ENCODE measurements around the gene CYP27B1. TPM values are rescaled to one million over a fixed set of nuclear protein-coding genes. Genes with fewer than 3 reads are reported as not detected.

Gene CYP27B1
- total RNA-seq, 1 donor from 2014 or later: under 0.01 TPM

- no peak overlapping the region for H3K4me3 ChIP-seq (ENCODE audit: low read length in 3 of 3)
- H3K9me3 ChIP-seq (ENCODE audit: control insufficient read depth in 3 of 3, low read length in 3 of 3): no peaks in the 10 kb centered on the region
- H3K27ac ChIP-seq (ENCODE audit: low read depth, low read length): no peak overlapping the region
- H3K36me3 ChIP-seq (ENCODE audit: control insufficient read depth in 3 of 3, insufficient read depth in 3 of 3, low read length in 3 of 3): peaks cover 24 to 30% (median 26%) of the 10 kb centered on the region in 3 donors
- H3K4me1 ChIP-seq (ENCODE audit: control insufficient read depth in 3 of 3, insufficient read depth in 3 of 3, low read length in 3 of 3): peaks cover 25 to 42% (median 35%) of the 10 kb centered on the region in 3 donors
- H3K9ac ChIP-seq (ENCODE audit: low read depth in 1 of 3, low read length in 3 of 3): no peak overlapping the region
- no peaks in the 10 kb centered on the region for H3K27me3 ChIP-seq (ENCODE audit: control insufficient read depth in 3 of 3, insufficient read depth in 3 of 3, low read length in 3 of 3)
Observed at GRCh38 chr12:57753756-57754337, 13.0 kb downstream of the CYP27B1 start.

DNA sequence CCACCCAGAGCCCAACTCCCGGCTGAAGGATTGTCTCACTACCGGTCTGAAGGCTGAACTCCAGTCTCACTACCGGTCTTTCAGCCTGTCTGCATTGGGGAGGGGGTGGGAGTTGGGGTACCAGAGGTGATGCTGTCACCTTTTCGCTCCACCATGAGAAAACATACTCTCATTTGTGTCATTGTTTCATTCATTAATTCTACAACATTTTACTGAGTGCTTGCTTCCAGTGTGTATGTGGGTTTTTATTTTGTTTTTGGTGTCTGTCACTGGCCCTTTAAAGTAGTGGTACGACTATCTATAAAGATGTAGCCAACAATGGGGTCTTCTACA lies 14.2 kb downstream of the CYP27B1 start:
- Histone ChIP-seq H3K27me3 (ENCODE audit: control insufficient read depth in 3 of 3, insufficient read depth in 3 of 3, low read length in 3 of 3) (no peaks in the 10 kb centered on the region), H3K9ac (ENCODE audit: low read depth in 1 of 3, low read length in 3 of 3) (peak overlapping the region in 2 of 3 donors; percentile 48 to 74), H3K4me3 (ENCODE audit: low read length in 3 of 3) (peak overlapping the region; percentile 66 to 87 (median 82)), H3K9me3 (ENCODE audit: control insufficient read depth in 3 of 3, low read length in 3 of 3) (no peaks in the 10 kb centered on the region), H3K36me3 (ENCODE audit: control insufficient read depth in 3 of 3, insufficient read depth in 3 of 3, low read length in 3 of 3) (peaks cover 20 to 26% (median 22%) of the 10 kb centered on the region in 3 donors), H3K4me1 (ENCODE audit: control insufficient read depth in 3 of 3, insufficient read depth in 3 of 3, low read length in 3 of 3) (peaks cover 25 to 42% (median 35%) of the 10 kb centered on the region in 3 donors), H3K27ac (ENCODE audit: low read depth, low read length) (peak overlapping the region; percentile 17)

GRCh38 chr12:57751788-57752667 lies 14.8 kb downstream of the CYP27B1 start, which contains the start of gene CDK4:
TSS of gene CDK4 (minus strand) at chr12:57752310. CDS start at chr12:57751717, 593 bp downstream.
- no peaks in the 10 kb centered on the region for H3K27me3 ChIP-seq (ENCODE audit: control insufficient read depth in 3 of 3, insufficient read depth in 3 of 3, low read length in 3 of 3)
- H3K9me3 ChIP-seq (ENCODE audit: control insufficient read depth in 3 of 3, low read length in 3 of 3): no peaks in the 10 kb centered on the region
- peaks cover 25 to 42% (median 35%) of the 10 kb centered on the region in 3 donors for H3K4me1 ChIP-seq (ENCODE audit: control insufficient read depth in 3 of 3, insufficient read depth in 3 of 3, low read length in 3 of 3)
- peak within 1 kb of the TSS; percentile 87 to 93 (median 92) for H3K4me3 ChIP-seq (ENCODE audit: low read length in 3 of 3)
- peak within 1 kb of the TSS; percentile 94 to 99 (median 98) for H3K9ac ChIP-seq (ENCODE audit: low read depth in 1 of 3, low read length in 3 of 3)
- peaks cover 25 to 31% (median 27%) of the 10 kb centered on the region in 3 donors for H3K36me3 ChIP-seq (ENCODE audit: control insufficient read depth in 3 of 3, insufficient read depth in 3 of 3, low read length in 3 of 3)
- peak within 1 kb of the TSS; percentile 95 for H3K27ac ChIP-seq (ENCODE audit: low read depth, low read length)

DNA sequence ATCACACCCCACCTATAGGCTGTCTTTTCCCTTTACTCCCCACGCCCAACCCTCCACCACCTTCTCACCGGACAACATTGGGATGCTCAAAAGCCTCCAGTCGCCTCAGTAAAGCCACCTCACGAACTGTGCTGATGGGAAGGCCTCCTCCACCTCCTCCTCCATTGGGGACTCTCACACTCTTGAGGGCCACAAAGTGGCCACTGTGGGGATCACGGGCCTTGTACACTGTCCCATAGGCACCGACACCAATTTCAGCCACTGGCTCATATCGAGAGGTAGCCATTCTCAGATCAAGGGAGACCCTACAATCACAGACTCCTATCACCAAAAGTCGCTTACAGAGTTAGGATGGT lies 15.5 kb downstream of the CYP27B1 start:
- H3K4me1 ChIP-seq (ENCODE audit: control insufficient read depth in 3 of 3, insufficient read depth in 3 of 3, low read length in 3 of 3): peaks cover 22 to 37% (median 32%) of the 10 kb centered on the region in 3 donors
- H3K27me3 ChIP-seq (ENCODE audit: control insufficient read depth in 3 of 3, insufficient read depth in 3 of 3, low read length in 3 of 3): no peaks in the 10 kb centered on the region
- peaks cover 29 to 37% (median 31%) of the 10 kb centered on the region in 3 donors for H3K36me3 ChIP-seq (ENCODE audit: control insufficient read depth in 3 of 3, insufficient read depth in 3 of 3, low read length in 3 of 3)
- H3K9me3 ChIP-seq (ENCODE audit: control insufficient read depth in 3 of 3, low read length in 3 of 3): no peaks in the 10 kb centered on the region
- H3K4me3 ChIP-seq (ENCODE audit: low read length in 3 of 3): peak overlapping the region; percentile 87 to 93 (median 92)
- H3K9ac ChIP-seq (ENCODE audit: low read depth in 1 of 3, low read length in 3 of 3): peak overlapping the region; percentile 94 to 99 (median 98)
- H3K27ac ChIP-seq (ENCODE audit: low read depth, low read length): peak overlapping the region; percentile 95

DNA sequence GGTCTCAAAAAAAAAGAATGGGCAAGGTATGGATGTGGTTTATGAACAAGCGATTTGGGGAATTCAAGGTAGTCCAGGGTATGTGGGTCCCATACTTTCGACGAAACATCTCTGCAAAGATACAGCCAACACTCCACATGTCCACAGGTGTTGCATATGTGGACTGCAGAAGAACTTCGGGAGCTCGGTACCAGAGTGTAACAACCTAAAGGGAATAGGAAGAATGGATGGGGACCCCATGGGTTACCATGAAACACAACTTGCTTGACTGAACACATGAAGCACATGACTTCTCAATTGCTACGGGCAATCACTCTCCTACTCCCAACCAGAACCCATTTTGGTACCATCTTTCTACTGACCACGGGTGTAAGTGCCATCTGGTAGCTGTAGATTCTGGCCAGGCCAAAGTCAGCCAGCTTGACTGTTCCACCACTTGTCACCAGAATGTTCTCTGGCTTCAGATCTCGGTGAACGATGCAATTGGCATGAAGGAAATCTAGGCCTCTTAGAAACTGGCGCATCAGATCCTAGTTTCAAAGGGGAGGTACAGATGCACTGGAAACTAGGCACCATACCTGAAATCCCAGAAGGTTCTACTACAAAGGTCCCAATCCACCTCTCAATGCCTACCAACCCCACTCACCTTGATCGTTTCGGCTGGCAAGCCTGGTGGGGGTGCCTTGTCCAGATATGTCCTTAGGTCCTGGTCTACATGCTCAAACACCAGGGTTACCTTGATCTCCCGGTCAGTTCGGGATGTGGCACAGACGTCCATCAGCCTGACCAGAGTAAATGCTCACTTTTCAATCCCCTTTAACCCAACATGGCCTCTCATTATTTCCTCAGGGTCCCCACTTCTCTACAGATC lies 16.1 kb downstream of the CYP27B1 start:
- peak overlapping the region; percentile 94 to 99 (median 98) for H3K9ac ChIP-seq (ENCODE audit: low read depth in 1 of 3, low read length in 3 of 3)
- H3K36me3 ChIP-seq (ENCODE audit: control insufficient read depth in 3 of 3, insufficient read depth in 3 of 3, low read length in 3 of 3): peaks cover 29 to 37% (median 35%) of the 10 kb centered on the region in 3 donors
- H3K4me3 ChIP-seq (ENCODE audit: low read length in 3 of 3): peak overlapping the region; percentile 87 to 93 (median 92)
- H3K27me3 ChIP-seq (ENCODE audit: control insufficient read depth in 3 of 3, insufficient read depth in 3 of 3, low read length in 3 of 3): no peaks in the 10 kb centered on the region
- peak overlapping the region; percentile 95 for H3K27ac ChIP-seq (ENCODE audit: low read depth, low read length)
- peaks cover 22 to 33% (median 30%) of the 10 kb centered on the region in 3 donors for H3K4me1 ChIP-seq (ENCODE audit: control insufficient read depth in 3 of 3, insufficient read depth in 3 of 3, low read length in 3 of 3)
- H3K9me3 ChIP-seq (ENCODE audit: control insufficient read depth in 3 of 3, low read length in 3 of 3): no peaks in the 10 kb centered on the region

GRCh38 chr12:57749061-57749460 lies 17.8 kb downstream of the CYP27B1 start:
- Histone ChIP-seq H3K27ac (ENCODE audit: low read depth, low read length) (no peak overlapping the region), H3K36me3 (ENCODE audit: control insufficient read depth in 3 of 3, insufficient read depth in 3 of 3, low read length in 3 of 3) (peaks cover 29 to 37% (median 35%) of the 10 kb centered on the region in 3 donors), H3K9me3 (ENCODE audit: control insufficient read depth in 3 of 3, low read length in 3 of 3) (no peaks in the 10 kb centered on the region), H3K4me3 (ENCODE audit: low read length in 3 of 3) (no peak overlapping the region), H3K27me3 (ENCODE audit: control insufficient read depth in 3 of 3, insufficient read depth in 3 of 3, low read length in 3 of 3) (no peaks in the 10 kb centered on the region), H3K9ac (ENCODE audit: low read depth in 1 of 3, low read length in 3 of 3) (no peak overlapping the region), H3K4me1 (ENCODE audit: control insufficient read depth in 3 of 3, insufficient read depth in 3 of 3, low read length in 3 of 3) (peaks cover 29 to 36% (median 33%) of the 10 kb centered on the region in 3 donors)

DNA sequence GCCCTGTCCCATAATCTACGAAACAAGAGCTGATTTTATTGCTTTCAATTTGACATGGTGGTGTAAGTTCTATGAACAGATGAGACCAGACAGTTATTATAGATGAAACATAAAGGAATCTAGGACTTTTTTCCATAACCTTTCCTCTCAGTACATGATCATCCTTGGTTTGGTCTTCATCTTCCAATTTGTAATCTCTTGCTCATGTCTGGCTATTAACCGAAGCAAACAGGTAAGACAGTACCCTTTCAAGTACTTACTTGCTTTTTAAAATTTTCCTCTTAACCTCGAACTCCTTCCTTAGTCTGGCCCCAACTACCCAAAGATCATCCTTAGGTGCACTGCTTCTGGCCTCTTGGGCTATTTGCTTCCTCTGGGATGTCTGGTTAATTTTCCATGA lies 20.9 kb downstream of the CYP27B1 start:
- Histone ChIP-seq H3K27me3 (ENCODE audit: control insufficient read depth in 3 of 3, insufficient read depth in 3 of 3, low read length in 3 of 3) (peaks cover 0 to 8% (median 3%) of the 10 kb centered on the region in 3 donors), H3K4me3 (ENCODE audit: low read length in 3 of 3) (peak overlapping the region; percentile 93 to 99 (median 99)), H3K4me1 (ENCODE audit: control insufficient read depth in 3 of 3, insufficient read depth in 3 of 3, low read length in 3 of 3) (peaks cover 17 to 25% (median 19%) of the 10 kb centered on the region in 3 donors), H3K27ac (ENCODE audit: low read depth, low read length) (no peak overlapping the region), H3K36me3 (ENCODE audit: control insufficient read depth in 3 of 3, insufficient read depth in 3 of 3, low read length in 3 of 3) (peaks cover 29 to 37% (median 35%) of the 10 kb centered on the region in 3 donors), H3K9ac (ENCODE audit: low read depth in 1 of 3, low read length in 3 of 3) (peak overlapping the region in 2 of 3 donors; percentile 98 to 100), H3K9me3 (ENCODE audit: control insufficient read depth in 3 of 3, low read length in 3 of 3) (no peaks in the 10 kb centered on the region)

- Histone ChIP-seq H3K4me3 (ENCODE audit: low read length in 3 of 3) (peak overlapping the region; percentile 93 to 99 (median 99)), H3K27me3 (ENCODE audit: control insufficient read depth in 3 of 3, insufficient read depth in 3 of 3, low read length in 3 of 3) (peaks cover 0 to 13% (median 8%) of the 10 kb centered on the region in 3 donors), H3K9me3 (ENCODE audit: control insufficient read depth in 3 of 3, low read length in 3 of 3) (no peaks in the 10 kb centered on the region), H3K9ac (ENCODE audit: low read depth in 1 of 3, low read length in 3 of 3) (peak overlapping the region; percentile 98 to 100 (median 99)), H3K36me3 (ENCODE audit: control insufficient read depth in 3 of 3, insufficient read depth in 3 of 3, low read length in 3 of 3) (peaks cover 27 to 33% (median 31%) of the 10 kb centered on the region in 3 donors), H3K27ac (ENCODE audit: low read depth, low read length) (peak overlapping the region; percentile 98), H3K4me1 (ENCODE audit: control insufficient read depth in 3 of 3, insufficient read depth in 3 of 3, low read length in 3 of 3) (peaks cover 12 to 23% (median 13%) of the 10 kb centered on the region in 3 donors)
Observed at GRCh38 chr12:57745485-57745881, 21.4 kb downstream of the CYP27B1 start.

GRCh38 chr12:57744777-57745484 lies 21.9 kb downstream of the CYP27B1 start, which contains the start of gene TSPAN31:
TSS of gene TSPAN31 (plus strand) at chr12:57745039. CDS start at chr12:57745155, 116 bp downstream.
- peaks cover 0 to 13% (median 13%) of the 10 kb centered on the region in 3 donors for H3K27me3 ChIP-seq (ENCODE audit: control insufficient read depth in 3 of 3, insufficient read depth in 3 of 3, low read length in 3 of 3)
- H3K4me3 ChIP-seq (ENCODE audit: low read length in 3 of 3): peak within 1 kb of the TSS; percentile 93 to 99 (median 99)
- H3K4me1 ChIP-seq (ENCODE audit: control insufficient read depth in 3 of 3, insufficient read depth in 3 of 3, low read length in 3 of 3): peaks cover 11 to 21% (median 12%) of the 10 kb centered on the region in 3 donors
- H3K9me3 ChIP-seq (ENCODE audit: control insufficient read depth in 3 of 3, low read length in 3 of 3): no peaks in the 10 kb centered on the region
- H3K27ac ChIP-seq (ENCODE audit: low read depth, low read length): peak within 1 kb of the TSS; percentile 98
- H3K36me3 ChIP-seq (ENCODE audit: control insufficient read depth in 3 of 3, insufficient read depth in 3 of 3, low read length in 3 of 3): peaks cover 23 to 29% (median 27%) of the 10 kb centered on the region in 3 donors
- peak within 1 kb of the TSS; percentile 98 to 100 (median 99) for H3K9ac ChIP-seq (ENCODE audit: low read depth in 1 of 3, low read length in 3 of 3)
